ENCODE data around the gene AK5. TPM values are rescaled to one million over a fixed set of nuclear protein-coding genes. Genes with fewer than 3 reads are reported as not detected.

AK5 gene
- total RNA-seq, 2 experiments from 2014 or later = 1.6 to 2.2 TPM

GRCh38 chr1:77434967-77435366 is 153.1 kb downstream of the AK5 start:
- ChIA-PET POLR2A (no interaction called here), CTCF (no interaction called here)
- DNase-seq = no peak
- peak overlapping the region; percentile 42 for H3K4me3 Mint-ChIP-seq
- H3K9me3 Mint-ChIP-seq = peaks cover 16% of the 10 kb centered on the region
- peak overlapping the region; percentile 79 for H3K27ac Mint-ChIP-seq
- intact Hi-C loops (cut with micrococcal nuclease) = loop anchor here (2.0 to 10.0 kb wide), 3 partner anchors 216 to 1140 kb away; partner anchors contain the start of genes PIGK and ZZZ3
- no peaks in the 10 kb centered on the region for H3K27me3 Mint-ChIP-seq
- H3K36me3 Mint-ChIP-seq = peaks cover 14% of the 10 kb centered on the region
- H3K4me1 Mint-ChIP-seq (ENCODE audit: low read depth) = peaks cover 34% of the 10 kb centered on the region

- H3K27me3 Mint-ChIP-seq = no peaks in the 10 kb centered on the region
- intact Hi-C loops (cut with micrococcal nuclease) = loop anchor here (5.0 to 10.0 kb wide), 2 partner anchors 244 to 1144 kb away; partner anchors contain the start of gene ZZZ3
- DNase-seq = no peak
- peaks cover 17% of the 10 kb centered on the region for H3K36me3 Mint-ChIP-seq
- ChIA-PET CTCF (no interaction called here), POLR2A (no interaction called here)
- H3K27ac Mint-ChIP-seq = peak overlapping the region; percentile 34
- peak overlapping the region; percentile 51 for H3K4me3 Mint-ChIP-seq
- H3K4me1 Mint-ChIP-seq (ENCODE audit: low read depth) = peaks cover 28% of the 10 kb centered on the region
- H3K9me3 Mint-ChIP-seq = peaks cover 29% of the 10 kb centered on the region
These were observed 156.6 kb downstream of the AK5 start for GRCh38 chr1:77438236-77438913.

GRCh38 chr1:77446841-77447555 is 165.2 kb downstream of the AK5 start:
- CTCF ChIA-PET = interaction anchor here (1.0 kb wide), 1 partner anchor 87 kb away, joined by 6 read pairs; no protein-coding TSS in a partner anchor
- no peak for DNase-seq
- Mint-ChIP-seq H3K27ac (no peak overlapping the region), H3K36me3 (no peaks in the 10 kb centered on the region), H3K4me3 (no peak overlapping the region), H3K9me3 (no peaks in the 10 kb centered on the region), H3K27me3 (no peaks in the 10 kb centered on the region), H3K4me1 (ENCODE audit: low read depth) (no peaks in the 10 kb centered on the region)
- intact Hi-C loops (cut with micrococcal nuclease) = no loop called here
- POLR2A ChIA-PET = no interaction called here

- Mint-ChIP-seq H3K9me3 (no peaks in the 10 kb centered on the region), H3K27me3 (no peaks in the 10 kb centered on the region), H3K4me1 (ENCODE audit: low read depth) (no peaks in the 10 kb centered on the region), H3K27ac (no peak overlapping the region), H3K36me3 (no peaks in the 10 kb centered on the region), H3K4me3 (no peak overlapping the region)
- CTCF ChIA-PET = no interaction called here
- no peak for DNase-seq
- POLR2A ChIA-PET = no interaction called here
- intact Hi-C loops (cut with micrococcal nuclease) = no loop called here
These were observed 165.8 kb downstream of the AK5 start for GRCh38 chr1:77447669-77448068.

GRCh38 chr1:77459881-77460280 is 178.1 kb downstream of the AK5 start:
- no peaks in the 10 kb centered on the region for H3K36me3 Mint-ChIP-seq
- DNase-seq = no peak
- intact Hi-C loops (cut with micrococcal nuclease) = no loop called here
- peaks cover 2% of the 10 kb centered on the region for H3K4me1 Mint-ChIP-seq (ENCODE audit: low read depth)
- H3K9me3 Mint-ChIP-seq = no peaks in the 10 kb centered on the region
- no peak overlapping the region for H3K27ac Mint-ChIP-seq
- ChIA-PET POLR2A (no interaction called here), CTCF (no interaction called here)
- no peaks in the 10 kb centered on the region for H3K27me3 Mint-ChIP-seq
- H3K4me3 Mint-ChIP-seq = no peak overlapping the region

DNA sequence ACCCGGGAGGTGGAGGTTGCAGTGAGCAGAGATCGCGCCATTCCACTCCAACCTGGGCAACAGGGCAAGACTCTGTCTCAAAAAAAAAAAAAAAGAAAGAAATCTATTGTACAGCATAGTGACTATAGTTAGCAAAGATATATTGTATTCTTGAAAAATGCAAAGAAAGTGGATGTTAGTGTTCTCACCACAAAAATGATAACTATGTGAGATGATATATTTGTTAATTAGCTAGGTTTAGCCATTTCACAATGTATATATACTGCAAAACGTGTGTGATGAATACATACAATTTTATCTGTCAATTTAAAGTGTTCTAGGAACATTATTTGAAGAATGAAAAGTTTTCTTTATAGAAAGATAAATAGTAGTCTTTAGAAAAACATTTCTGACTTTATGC is 179.9 kb downstream of the AK5 start:
- intact Hi-C loops (cut with micrococcal nuclease) = no loop called here
- no peaks in the 10 kb centered on the region for H3K9me3 Mint-ChIP-seq
- no peaks in the 10 kb centered on the region for H3K36me3 Mint-ChIP-seq
- no peak overlapping the region for H3K4me3 Mint-ChIP-seq
- H3K27ac Mint-ChIP-seq = no peak overlapping the region
- no peaks in the 10 kb centered on the region for H3K27me3 Mint-ChIP-seq
- no peak for DNase-seq
- CTCF ChIA-PET = no interaction called here
- POLR2A ChIA-PET = no interaction called here
- peaks cover 2% of the 10 kb centered on the region for H3K4me1 Mint-ChIP-seq (ENCODE audit: low read depth)

- Mint-ChIP-seq H3K36me3 (no peaks in the 10 kb centered on the region), H3K9me3 (no peaks in the 10 kb centered on the region), H3K4me1 (ENCODE audit: low read depth) (peaks cover 2% of the 10 kb centered on the region), H3K4me3 (no peak overlapping the region), H3K27ac (no peak overlapping the region), H3K27me3 (no peaks in the 10 kb centered on the region)
- POLR2A ChIA-PET = no interaction called here
- no peak for DNase-seq
- CTCF ChIA-PET = no interaction called here
- intact Hi-C loops (cut with micrococcal nuclease) = no loop called here
These were observed 181.4 kb downstream of the AK5 start for GRCh38 chr1:77463216-77463615.

GRCh38 chr1:77465139-77465538 is 183.3 kb downstream of the AK5 start:
- Mint-ChIP-seq H3K27ac (no peak overlapping the region), H3K36me3 (no peaks in the 10 kb centered on the region), H3K27me3 (no peaks in the 10 kb centered on the region), H3K4me3 (no peak overlapping the region), H3K4me1 (ENCODE audit: low read depth) (peaks cover 2% of the 10 kb centered on the region), H3K9me3 (no peaks in the 10 kb centered on the region)
- CTCF ChIA-PET = no interaction called here
- POLR2A ChIA-PET = no interaction called here
- intact Hi-C loops (cut with micrococcal nuclease) = no loop called here
- DNase-seq = no peak

DNA sequence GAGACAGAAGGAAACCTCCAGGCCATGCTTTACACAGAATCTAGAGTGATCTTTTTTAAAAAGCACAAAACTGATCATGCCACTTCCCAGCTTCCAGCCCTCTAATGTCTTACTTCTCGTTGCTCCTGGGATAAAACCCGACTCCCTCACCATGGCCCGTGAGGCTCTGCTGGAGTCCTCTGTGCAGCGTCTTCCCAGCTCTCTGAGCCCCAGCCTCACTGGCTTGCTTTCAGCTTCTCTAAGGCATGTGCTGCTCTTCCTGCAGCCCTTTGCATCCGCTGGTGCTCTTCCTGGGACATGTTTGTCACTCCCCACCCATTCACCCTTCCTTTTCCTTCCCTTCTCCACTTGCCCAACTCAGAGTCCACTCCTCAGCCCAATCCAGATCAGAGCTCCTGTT is 184.1 kb downstream of the AK5 start:
- no peak overlapping the region for H3K4me3 Mint-ChIP-seq
- no peaks in the 10 kb centered on the region for H3K27me3 Mint-ChIP-seq
- H3K36me3 Mint-ChIP-seq = no peaks in the 10 kb centered on the region
- CTCF ChIA-PET = no interaction called here
- no peak overlapping the region for H3K27ac Mint-ChIP-seq
- H3K4me1 Mint-ChIP-seq (ENCODE audit: low read depth) = peaks cover 2% of the 10 kb centered on the region
- POLR2A ChIA-PET = no interaction called here
- H3K9me3 Mint-ChIP-seq = no peaks in the 10 kb centered on the region
- intact Hi-C loops (cut with micrococcal nuclease) = no loop called here
- no peak for DNase-seq

DNA sequence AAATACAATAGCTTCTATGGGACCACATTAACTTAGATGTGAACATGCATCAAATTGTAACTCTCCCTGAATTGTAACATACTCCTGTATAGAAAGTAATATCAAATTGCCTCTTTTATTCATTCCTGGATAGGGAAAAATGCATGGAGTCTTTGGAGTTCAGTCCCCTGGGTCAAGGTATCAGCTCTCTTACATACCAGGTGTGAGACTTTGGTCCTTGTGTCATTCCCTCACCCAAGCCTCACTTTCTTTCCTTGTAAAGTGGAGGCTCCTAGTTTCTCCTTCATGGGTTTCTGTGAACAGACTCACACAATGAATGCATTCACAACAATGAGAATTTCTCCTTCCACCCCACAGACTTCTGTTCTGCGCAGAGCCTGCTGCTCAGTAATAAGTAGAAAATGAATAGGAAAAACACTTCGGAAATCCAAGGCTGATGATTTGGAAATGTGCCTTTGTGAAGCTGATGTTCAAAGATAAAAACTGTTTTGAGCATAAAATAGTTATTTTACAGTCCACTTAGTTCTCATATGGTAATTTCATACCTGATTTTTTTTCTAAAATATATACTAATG is 185.3 kb downstream of the AK5 start:
- CTCF ChIA-PET = interaction anchor here (0.8 kb wide), 1 partner anchor 66 kb away, joined by 6 read pairs; no protein-coding TSS in a partner anchor
- DNase-seq = no peak
- H3K4me1 Mint-ChIP-seq (ENCODE audit: low read depth) = peaks cover 2% of the 10 kb centered on the region
- no peaks in the 10 kb centered on the region for H3K27me3 Mint-ChIP-seq
- POLR2A ChIA-PET = no interaction called here
- no peaks in the 10 kb centered on the region for H3K9me3 Mint-ChIP-seq
- no peaks in the 10 kb centered on the region for H3K36me3 Mint-ChIP-seq
- no peak overlapping the region for H3K4me3 Mint-ChIP-seq
- no peak overlapping the region for H3K27ac Mint-ChIP-seq
- intact Hi-C loops (cut with micrococcal nuclease) = no loop called here

DNA sequence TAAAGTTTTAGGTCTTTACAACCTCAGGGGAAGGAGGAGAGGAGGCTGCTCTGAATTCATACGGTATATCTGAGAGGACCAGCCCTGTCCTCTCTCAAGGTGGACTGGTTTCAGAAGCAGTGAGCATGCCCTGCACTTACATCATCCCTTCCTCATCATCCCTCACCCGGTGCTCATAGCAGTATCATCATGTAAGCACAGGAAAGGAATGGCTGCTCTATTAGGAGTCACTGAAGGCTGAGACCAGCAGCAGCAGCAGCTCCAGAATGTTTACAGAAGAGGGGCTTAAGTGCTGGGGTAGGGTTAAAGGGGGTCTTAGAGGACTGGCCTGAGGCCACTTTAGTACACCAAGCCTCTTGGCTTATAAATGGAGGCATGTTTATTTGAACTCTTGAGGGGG is 185.9 kb downstream of the AK5 start:
- Mint-ChIP-seq H3K36me3 (peaks cover under 1% of the 10 kb centered on the region), H3K4me3 (no peak overlapping the region), H3K27ac (no peak overlapping the region), H3K27me3 (no peaks in the 10 kb centered on the region), H3K4me1 (ENCODE audit: low read depth) (peaks cover 2% of the 10 kb centered on the region), H3K9me3 (peaks cover 1% of the 10 kb centered on the region)
- DNase-seq = no peak
- ChIA-PET POLR2A (no interaction called here), CTCF (no interaction called here)
- intact Hi-C loops (cut with micrococcal nuclease) = no loop called here

DNA sequence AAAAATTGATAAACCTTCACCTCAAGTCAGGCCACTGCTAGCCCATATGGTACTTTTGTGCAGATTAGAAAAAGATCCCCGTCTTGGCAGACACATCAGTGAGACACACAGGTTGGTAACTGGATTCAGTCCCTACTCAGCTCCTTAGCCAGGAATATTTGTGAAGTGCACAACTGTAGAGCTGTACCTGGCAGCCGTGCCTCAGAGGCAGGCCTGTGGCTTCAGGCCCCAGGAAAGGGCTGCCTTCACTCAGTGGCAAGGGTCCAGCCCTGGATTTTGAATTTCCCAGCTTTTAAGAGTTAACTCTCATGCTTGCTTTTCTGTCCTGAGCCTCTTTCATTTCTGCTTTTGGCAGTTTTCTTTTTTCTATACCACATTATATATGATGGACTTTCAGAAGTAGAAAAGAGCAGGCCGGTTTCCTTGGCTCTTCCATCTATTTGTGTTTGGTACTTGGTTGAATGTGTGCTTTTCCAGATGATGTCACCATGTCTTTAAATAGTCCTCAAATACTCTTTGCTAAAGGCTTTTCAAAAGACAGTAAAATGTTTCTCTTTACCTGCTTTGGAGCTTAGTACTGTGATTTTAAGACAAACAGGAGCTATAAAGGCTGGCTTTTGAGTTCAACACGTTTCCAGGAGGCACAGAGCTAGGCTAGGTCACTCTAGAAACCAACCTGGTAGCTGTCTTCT is 186.6 kb downstream of the AK5 start:
- Mint-ChIP-seq H3K27me3 (no peaks in the 10 kb centered on the region), H3K36me3 (peaks cover 5% of the 10 kb centered on the region), H3K4me3 (no peak overlapping the region), H3K4me1 (ENCODE audit: low read depth) (peaks cover 2% of the 10 kb centered on the region), H3K9me3 (peaks cover 2% of the 10 kb centered on the region), H3K27ac (no peak overlapping the region)
- ChIA-PET POLR2A (no interaction called here), CTCF (no interaction called here)
- intact Hi-C loops (cut with micrococcal nuclease) = no loop called here
- DNase-seq = no peak
